ENCODE data around the gene SET.
A peak's percentile ranks its signal among the peaks of the same experiment; 100 is the strongest.

The SET gene

GRCh38 chr9:128642675-128643245, 46.3 kb upstream of the SET start (continued):
- no peak for TF ChIP-seq ZNF8 (CRISPR knock-in tag; IDR thresholded peaks at IDR 0.05)
- TF ChIP-seq TSHZ2 (CRISPR knock-in tag; IDR thresholded peaks at IDR 0.05): no peak
- no peak for TF ChIP-seq GLIS3 (CRISPR knock-in tag; IDR thresholded peaks at IDR 0.05)
- no peak for TF ChIP-seq SNAI2 (CRISPR knock-in tag; IDR thresholded peaks at IDR 0.05)
- no peak for TF ChIP-seq CREB5 (CRISPR knock-in tag; IDR thresholded peaks at IDR 0.05; ENCODE audit: low read depth)

DNA sequence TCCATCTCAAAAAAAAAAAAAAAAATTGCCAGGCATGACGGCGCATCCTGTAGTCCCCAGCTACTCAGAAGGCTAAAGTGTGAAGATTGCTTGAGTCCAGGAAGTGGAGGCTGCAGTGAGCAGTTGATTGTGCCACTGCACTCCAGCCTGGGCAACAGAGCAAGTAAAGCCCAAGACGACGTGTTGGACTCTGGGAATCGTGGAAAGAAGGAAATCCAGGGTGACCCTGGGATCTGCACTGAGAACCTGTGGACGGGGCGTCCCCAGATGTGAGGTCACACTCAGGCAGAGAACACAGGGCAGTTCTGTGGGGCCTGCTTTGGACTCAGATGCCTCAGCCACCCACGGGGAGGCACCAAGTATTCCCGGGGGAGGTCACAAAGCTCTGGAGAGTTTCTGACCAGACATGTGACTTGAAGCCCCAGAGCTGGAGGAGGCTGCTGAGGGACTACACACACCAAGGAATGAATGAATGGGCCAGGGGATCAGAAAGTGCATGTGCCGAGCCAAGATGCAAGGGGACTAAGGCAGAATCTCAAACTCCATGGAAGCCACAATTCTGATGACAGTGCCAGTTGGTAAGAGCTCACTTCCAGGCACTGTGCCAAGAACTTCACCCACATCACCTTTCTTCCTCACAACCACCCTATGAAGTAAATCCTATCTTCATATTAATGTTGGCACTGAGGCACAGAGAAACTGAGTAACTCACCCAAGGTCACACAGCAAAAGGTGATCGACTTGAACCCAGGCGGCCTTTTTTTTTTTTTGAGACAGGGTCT, 45.3 kb upstream of the SET start:
- no peak for ATAC-seq

DNA sequence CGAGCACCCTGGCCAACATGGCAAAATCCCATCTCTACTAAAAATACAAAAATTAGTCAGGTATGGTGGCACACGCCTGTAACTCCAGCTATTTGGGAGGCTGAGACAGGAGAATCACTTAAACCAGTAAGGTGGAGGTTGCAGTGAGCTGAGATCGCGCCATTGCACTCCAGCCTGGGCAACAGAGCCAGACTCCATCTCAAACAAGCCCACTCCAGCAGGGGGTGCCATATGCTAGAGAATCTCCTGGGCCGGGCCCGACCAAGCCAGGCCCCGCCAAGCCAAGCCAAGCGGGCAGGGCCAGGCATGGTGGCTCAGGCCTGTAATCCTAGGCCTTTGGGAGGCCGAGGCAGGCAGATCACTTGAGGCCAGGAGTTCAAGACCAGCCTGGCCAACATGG, 40.8 kb upstream of the SET start:
- ATAC-seq: peak; percentile 84

More for the DNA sequence above, 45.3 kb upstream of the SET start:
- TF ChIP-seq ZNF565 (CRISPR knock-in tag; conservative IDR thresholded peaks at IDR 0.05; ENCODE audit: low read depth) (no peak), ZFP3 (CRISPR knock-in tag; IDR thresholded peaks at IDR 0.05) (no peak), BACH2 (CRISPR knock-in tag; IDR thresholded peaks at IDR 0.05; ENCODE audit: borderline replicate concordance) (no peak)
- TF ChIP-seq, protein P1, sequence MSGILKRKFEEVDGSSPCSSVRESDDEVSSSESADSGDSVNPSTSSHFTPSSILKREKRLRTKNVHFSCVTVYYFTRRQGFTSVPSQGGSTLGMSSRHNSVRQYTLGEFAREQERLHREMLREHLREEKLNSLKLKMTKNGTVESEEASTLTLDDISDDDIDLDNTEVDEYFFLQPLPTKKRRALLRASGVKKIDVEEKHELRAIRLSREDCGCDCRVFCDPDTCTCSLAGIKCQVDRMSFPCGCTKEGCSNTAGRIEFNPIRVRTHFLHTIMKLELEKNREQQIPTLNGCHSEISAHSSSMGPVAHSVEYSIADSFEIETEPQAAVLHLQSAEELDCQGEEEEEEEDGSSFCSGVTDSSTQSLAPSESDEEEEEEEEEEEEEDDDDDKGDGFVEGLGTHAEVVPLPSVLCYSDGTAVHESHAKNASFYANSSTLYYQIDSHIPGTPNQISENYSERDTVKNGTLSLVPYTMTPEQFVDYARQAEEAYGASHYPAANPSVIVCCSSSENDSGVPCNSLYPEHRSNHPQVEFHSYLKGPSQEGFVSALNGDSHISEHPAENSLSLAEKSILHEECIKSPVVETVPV (CRISPR knock-in tag; IDR thresholded peaks at IDR 0.05): no peak

- no peak for ATAC-seq
- TF ChIP-seq CSDC2 (CRISPR knock-in tag; IDR thresholded peaks at IDR 0.05) (no peak), OSR1 (CRISPR knock-in tag; IDR thresholded peaks at IDR 0.05) (no peak), SNAI2 (CRISPR knock-in tag; IDR thresholded peaks at IDR 0.05) (no peak), TOX (CRISPR knock-in tag; IDR thresholded peaks at IDR 0.05; ENCODE audit: borderline replicate concordance) (no peak), ARNTL (CRISPR knock-in tag; IDR thresholded peaks at IDR 0.05; ENCODE audit: borderline replicate concordance, low read depth) (no peak), ZNF565 (CRISPR knock-in tag; conservative IDR thresholded peaks at IDR 0.05; ENCODE audit: low read depth) (no peak), POU6F1 (CRISPR knock-in tag; IDR thresholded peaks at IDR 0.05; ENCODE audit: borderline replicate concordance, low read depth) (no peak), TSHZ2 (CRISPR knock-in tag; IDR thresholded peaks at IDR 0.05) (no peak), ZNF8 (CRISPR knock-in tag; IDR thresholded peaks at IDR 0.05) (no peak), GLIS3 (CRISPR knock-in tag; IDR thresholded peaks at IDR 0.05) (no peak)
- TF ChIP-seq, protein P1 (CRISPR knock-in tag; IDR thresholded peaks at IDR 0.05): no peak
Measured at GRCh38 chr9:128651798-128652197, 37.2 kb upstream of the SET start.
